HG03196 (cell line): ENCODE data around the gene ZNF160.
"Not testable (repeated sequence)": the region's sequence is repeated elsewhere in the genome, so short reads cannot be mapped to it uniquely, and the experiment has no call there.

Source experiments
- ATAC-seq: cut with Tn5 transposase; IDR thresholded peaks from one replicate; pipeline ENCODE4 v1.9.1; 2021; ENCODE audit not compliant: unreplicated experiment

Gene ZNF160

DNA sequence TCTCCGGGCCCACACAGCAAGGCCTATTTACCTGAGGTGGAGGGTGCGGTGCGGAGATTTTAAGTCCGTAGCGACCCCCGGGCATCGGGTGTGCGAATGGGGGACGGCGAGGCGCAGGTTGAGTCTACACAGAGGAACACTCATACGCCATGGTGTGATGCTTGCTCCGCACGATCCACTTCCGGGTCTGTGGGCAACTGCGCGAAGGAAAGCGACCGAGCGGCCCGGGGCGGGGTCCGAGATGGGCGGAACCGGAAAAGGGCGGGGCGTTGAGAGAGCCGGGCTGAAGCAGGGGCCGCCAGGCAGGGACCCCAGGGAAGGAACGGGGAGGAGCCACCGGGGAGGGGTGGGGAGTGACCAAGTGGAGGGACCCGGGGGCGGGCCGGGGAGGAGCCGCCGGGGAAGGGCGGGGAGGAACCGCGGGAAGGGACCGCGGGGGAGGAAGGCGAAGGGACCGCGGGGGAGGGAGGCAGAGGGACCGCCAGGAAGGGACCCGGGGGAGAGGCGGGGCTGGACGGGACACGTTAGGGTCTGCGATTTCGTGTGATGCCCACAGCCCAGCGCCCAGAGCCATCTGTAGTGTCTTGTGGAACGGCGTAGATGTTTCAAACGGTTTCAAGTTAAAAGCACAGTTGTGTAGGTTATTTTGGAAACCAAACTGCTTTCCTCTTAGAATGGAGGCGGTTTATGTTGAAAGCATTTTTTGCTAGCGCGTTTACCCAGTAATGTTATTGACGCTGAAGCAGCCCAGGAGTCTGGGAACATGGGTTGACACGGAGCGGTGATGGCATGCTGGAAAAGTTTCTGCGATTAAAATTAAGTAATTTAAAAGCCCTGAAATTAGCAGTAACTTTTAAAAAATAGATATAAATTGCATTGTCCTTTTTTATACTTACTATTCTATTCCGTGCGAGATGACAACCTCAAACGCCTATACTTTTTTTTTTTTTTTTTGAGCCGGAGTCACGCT lies at the start of gene ZNF160:
ZNF160 (minus strand) TSS at position 189 of the 970 bp plus-strand sequence. CDS start 17,146 bp downstream, outside the sequence.
- peak; percentile 93 for ATAC-seq

DNA sequence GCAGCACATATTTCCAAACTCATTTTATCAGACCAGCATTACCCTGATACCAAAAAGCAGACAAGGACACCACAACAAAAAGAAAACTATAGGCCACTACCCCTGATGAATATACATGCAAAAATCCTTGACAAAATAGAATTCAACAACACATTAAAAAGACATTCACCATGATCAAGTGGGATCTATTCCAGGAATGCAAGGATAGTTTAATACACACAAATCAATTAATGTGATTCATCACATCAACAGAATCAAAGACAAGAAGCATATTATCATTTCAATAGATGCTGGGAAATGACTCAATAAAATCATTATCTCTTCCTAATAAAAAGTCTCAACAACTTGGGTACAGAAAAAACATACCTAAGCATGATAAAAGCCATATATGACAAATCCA lies 44.4 kb upstream of the ZNF160 start:
- ATAC-seq: no peak

DNA sequence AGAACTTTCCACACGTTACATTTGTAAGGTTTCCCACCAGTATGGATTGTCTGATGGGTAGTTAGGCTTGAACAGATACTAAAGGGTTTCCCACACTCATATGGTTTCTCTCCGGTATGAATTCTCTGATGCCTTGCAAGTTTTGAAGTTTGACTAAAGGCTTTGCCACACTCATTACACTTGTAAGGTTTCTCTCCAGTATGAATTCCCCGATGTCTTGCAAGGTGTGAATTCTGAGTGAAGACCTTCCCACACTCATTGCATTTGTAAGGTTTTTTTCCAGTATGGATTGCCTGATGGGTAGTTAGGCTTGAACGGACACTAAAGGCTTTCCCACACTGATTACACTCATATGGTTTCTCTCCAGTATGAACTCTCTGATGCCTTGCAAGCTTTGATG lies 37.1 kb upstream of the ZNF160 start:
- ATAC-seq: no peak

DNA sequence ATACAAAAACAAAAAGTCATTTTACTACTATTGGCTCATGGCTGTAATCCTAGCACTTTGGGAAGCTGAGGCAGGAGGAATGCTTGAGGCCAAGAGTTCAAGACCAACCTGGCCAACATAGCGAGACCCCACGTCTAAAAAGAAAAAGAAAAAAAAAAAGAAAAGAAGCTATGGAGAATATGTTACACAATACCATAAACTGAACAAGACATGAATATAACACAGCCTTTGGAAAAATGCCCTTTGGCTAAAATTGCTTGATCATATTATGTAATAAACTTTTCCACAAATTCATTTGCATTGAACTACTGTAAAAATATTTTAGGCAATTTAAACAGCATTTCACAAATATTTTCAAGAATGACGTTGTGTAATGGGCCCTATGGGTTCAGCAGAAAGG lies 33.2 kb upstream of the ZNF160 start:
- ATAC-seq: no peak

DNA sequence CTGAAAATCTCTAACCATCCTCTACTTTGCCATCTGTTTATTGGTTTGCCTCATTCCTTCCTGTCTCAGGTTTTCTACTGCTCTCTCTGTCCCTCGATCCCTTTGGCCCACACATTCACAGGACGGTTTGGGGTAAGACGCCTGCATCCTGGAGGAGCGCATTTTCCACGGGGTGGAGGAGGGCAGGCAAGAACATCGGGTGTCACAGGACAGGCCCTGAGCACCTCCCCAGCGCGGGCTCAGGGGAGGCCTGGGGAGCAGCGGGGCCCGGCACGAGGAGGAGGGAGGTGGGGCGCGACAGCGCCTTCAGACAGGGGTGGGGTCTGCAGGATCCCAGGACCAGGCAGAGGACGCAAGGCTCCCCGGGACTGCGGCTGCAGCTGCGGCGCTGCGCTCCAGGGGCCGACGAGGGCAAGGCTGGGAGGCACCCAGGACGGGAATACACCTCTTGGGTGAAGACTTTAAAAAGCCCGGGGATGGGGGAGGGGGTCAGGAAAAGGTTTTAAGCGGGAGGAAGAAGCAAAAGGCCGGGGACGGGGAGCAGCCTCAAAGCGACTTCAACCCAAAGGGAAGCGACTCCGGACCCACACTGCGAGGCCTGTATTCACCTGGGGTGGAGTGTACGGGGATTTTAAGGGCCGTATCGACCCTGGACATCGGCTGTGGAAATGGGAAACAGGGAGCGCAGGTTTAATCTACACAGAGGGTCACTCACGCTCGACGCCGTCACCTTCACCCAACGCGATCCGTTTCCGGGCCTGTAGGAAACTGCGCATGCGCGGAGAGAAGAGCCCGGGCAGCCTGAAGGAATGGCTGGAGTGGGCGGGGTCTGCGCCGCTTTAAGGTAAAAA lies 29.1 kb upstream of the ZNF160 start, which contains the start of gene ZNF415:
ZNF415 (minus strand) TSS at position 770 of the 851 bp plus-strand sequence. CDS start 10,234 bp downstream, outside the sequence.
- ATAC-seq: no peak

DNA sequence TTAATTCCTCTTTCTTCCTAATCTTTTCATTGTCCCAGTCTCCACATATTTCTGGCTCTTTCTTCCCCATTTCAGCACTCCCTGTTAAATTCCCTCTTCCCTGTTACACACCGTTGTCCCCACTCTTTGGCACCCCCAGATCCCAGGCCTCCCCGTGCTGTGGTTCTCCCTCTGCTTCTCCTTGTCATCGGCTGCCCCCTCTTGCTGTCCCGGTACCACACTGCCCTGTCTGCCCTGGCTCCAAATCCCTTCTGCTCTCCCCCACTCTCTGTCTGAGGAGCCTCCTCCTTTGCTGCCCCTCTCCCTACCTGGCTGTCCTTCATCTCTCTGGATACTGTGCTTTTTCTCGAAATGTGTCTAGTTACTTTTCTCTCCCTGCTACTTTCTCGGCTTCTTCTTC lies 28.5 kb upstream of the ZNF160 start:
- ATAC-seq: no peak

DNA sequence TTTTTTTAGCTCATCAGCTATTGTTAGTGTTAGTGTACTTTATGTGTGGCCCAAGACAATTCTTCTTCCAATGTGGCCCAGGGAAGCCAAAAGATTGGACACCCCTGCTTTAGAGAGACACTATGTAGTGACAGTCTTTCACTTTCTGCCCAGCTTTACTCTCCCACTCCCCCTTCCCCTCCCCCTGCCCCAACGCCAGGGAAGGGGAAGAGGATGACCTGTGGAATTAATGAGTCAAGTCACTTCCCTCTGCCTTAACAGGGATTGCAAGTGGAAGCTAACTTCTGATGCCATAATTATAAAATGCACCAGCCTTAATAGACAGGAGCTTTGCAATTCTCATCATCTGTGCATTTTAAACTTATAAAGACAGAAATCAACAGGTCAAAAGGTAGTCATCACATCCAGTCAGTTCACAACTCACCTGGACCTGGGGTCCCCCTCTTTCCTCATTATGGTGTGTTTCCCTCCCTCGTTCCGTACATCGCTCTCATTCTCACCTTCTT lies 27.9 kb upstream of the ZNF160 start:
- ATAC-seq: no peak

DNA sequence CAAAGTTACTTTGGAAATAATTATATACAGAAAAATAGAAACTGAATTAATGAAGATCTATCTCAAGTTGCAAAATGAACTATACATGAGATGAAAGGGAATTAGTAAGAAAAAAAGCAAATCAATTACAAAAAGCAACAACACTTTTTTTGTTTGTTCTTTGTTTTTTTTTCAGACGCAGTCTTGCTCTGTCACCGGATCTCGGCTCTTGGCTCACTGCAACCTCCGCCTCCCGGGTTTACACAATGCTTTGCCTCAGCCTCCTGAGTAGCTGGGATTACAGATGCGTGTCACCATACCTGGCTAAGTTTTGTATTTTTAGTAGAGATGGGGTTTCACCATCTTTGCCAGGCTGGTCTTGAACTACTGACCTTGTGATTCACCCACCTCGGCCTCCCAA lies 27.3 kb upstream of the ZNF160 start:
- ATAC-seq: no peak

DNA sequence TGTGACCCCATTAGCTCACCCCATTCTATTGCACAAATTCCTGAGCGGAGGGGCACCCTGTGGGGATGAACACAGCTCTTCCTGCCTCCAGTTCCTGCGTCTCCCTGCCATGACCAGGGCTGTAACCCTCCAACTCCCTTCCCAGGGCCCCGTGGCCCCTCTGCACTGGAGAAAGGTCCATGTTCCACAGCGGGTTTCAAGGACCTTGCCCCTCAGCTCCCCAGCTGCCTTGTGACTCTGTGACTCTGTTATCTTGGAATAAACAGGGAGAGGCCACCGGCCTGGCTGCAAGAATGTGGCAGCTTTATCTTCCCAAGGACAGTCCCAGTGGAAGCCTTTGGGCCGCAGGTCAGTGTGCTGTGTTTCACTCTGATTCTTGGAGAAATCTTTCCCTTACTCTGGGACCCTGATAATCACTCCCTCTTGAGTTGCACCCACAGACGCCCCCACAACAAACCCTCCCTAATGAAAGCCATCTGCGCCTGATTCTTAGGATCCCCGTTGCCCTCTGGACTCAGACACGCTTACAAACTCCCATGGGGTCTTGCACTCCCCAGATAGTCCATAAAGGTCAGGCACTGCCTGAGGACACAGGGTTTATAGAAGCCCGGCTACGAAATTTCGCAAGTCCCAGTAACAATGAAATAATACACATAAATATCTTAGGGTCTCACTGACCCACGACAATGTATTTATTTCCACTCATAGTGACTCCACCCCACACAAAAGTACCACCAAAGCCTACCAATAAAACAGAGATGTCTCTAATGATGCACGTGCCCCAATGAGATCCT lies 23.7 kb upstream of the ZNF160 start:
- ATAC-seq: not testable (repeated sequence)

DNA sequence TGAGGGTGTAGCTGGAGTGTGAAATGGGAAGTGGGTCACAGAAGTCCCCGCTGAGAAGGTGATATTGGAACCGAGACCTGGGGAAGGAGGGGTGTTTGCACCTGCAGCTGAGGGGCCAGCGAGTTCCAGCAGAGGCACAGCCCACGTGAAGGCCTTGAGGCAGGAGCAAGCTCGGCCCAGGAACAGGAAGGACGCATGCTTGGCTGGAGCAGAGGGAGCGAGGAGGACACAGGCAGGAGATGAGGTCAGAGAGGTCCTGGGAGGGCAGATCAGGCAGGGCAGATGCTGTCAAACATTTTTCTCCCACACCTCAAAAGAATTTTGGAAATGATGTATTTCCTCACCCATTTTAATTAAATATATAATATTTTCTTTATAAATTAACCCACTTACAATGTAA lies 20.2 kb upstream of the ZNF160 start:
- ATAC-seq: no peak

DNA sequence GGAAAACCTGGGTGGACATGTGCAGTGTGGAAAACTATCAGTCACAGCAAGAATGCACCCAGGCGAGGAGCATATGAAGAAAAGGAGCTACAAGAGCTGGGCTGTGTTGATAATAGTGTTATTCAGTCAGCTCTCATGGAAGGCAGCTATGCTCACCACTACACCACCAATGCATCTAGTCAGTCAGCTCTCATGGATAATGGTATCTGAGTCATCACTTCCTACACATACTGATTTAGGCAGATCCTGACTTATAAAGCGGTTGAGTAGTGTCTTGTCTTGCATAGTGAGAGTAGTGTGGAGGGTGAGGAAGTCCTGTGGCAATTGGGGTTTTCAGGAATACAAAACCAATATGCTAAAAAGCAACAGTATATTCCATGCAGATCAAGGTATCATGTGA lies 9.1 kb upstream of the ZNF160 start:
- ATAC-seq: no peak

DNA sequence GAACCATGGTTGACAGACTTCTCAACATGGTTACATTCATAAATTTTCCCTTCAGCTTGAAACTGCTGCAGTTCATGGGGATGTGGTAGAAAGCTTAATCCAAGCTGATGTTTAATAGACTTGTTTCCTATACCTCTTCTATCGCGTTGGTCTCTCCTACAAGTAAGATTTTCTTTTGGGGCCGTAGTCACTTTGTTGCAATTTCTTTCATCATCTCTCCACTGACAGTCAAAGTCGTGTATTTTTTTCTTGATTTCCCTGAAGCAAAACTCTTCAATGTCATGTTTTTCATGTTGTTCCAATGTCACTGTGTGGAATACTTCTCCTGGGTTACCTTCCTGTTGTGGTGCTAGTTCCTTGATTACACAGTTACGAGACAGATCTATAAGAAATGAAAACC lies 6.3 kb upstream of the ZNF160 start:
- ATAC-seq: no peak

DNA sequence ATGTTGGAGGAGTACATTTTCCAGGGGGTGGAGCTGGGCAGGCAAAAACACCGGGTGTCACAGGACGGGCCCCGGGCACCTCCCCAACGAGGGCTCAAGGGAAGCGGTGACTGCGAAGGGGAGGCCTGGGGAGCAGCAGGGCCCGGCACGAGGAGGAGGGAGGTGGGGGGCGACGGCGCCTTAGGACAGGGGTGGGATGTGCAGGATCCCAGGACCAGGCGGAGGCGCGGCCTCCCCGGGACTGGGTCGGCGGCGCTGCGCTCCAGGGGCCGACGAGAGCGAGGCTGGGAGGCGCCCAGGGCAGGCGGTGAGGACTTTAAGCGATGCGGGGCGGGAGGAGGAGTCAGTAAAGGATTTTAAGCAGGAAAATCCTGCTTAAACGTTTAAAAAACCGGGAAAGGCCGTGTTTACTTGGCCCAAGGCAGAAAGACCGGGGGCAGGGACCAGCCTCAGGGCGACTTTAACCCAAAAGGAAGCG lies 427 bp downstream of the ZNF160 start:
- peak; percentile 20 for ATAC-seq

DNA sequence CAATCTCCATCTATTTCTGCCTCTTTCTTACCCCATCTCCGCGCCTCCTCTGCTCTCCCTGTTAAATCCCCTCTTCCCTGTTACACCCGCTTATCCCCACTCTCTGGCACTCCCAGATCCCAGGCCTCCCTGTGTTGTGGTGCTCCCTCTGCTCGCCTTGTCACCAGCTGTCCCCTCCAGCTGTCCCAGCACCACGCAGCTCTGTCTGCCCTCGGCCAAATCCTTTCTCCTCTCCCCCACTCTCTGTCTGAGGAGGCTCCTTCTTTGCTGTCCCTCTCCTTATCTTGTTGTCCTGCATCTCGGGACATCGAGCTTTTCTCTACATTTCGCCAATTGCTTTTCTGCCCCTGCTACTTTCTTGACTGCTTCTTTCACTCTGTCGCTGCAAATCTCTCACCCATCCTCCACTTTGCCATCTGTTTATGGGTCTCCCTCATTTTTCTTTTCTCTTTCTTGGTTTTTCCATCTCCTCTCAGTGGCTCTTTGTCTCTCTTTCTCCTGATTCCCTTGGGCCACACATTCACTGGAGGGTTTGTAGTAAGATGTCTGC lies 941 bp downstream of the ZNF160 start:
- ATAC-seq: no peak

DNA sequence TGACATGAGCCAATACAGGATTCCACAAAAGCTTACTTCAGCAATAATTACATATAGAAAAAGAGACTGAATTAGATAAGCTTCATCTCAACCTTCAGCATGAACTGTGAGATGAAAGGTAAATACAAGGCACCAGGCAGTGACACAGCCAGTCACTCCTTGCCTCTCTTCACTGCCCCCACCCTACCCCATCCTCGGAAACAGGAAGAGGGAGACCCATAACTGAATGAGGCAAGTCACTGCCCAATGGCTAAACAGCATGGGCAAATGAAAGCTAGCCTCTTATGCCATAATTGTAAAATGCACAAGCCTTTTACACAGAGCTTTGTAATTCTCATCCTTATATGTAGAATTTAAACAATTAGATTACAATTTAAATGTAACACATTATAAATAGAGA lies 1.7 kb downstream of the ZNF160 start:
- ATAC-seq: no peak

DNA sequence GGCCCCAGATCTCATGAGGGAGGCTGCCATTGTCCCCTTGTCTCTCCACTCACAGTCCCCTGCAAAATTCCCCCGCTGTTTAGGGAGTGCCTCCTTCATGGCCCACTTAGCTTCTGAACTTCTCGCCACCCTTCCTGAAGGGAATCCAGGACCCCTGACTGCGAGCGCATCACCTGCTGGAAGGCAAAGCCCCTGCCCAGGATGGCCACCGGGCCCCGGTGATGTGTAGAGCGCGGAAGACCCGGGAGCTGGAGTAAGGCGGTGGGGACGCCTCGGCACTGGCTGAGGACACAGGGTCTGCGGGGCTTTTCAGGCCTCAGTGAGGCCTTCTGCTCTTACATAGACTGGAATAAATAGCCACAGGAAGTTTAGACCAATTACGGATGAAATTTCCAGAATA lies 4.7 kb downstream of the ZNF160 start:
- ATAC-seq: not testable (repeated sequence)

DNA sequence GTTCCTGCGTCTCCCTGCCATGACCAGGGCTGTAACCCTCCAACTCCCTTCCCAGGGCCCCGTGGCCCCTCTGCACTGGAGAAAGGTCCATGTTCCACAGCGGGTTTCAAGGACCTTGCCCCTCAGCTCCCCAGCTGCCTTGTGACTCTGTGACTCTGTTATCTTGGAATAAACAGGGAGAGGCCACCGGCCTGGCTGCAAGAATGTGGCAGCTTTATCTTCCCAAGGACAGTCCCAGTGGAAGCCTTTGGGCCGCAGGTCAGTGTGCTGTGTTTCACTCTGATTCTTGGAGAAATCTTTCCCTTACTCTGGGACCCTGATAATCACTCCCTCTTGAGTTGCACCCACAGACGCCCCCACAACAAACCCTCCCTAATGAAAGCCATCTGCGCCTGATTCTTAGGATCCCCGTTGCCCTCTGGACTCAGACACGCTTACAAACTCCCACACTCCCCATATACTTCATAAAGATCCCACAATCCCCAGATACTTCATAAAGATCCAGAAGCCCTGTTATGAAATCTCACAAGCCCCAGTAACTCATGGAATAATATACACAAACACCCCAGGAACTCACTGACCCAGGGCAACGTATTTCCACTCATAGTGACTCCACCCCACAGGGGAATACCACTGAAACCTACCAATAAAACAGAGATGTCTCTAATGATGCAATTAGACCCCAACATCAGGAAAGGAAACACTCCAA lies 6.1 kb downstream of the ZNF160 start:
- ATAC-seq: not testable (repeated sequence)

DNA sequence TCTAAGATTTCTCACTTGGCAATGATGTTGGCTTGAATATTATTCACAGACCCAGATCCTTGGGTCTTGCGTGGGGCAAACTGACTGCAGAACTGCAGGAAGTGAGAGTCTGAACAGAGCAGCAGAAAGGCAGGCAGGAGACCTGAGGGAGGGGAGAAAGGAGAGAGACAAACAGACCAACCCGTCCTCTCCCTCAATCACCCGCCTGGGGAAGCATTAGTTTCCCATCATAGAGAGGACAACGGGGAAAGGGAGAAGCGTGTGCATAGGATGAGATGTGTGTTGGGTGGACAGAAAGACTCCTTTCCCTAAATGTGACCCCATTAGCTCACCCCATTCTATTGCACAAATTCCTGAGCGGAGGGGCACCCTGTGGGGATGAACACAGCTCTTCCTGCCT lies 6.6 kb downstream of the ZNF160 start:
- ATAC-seq: not testable (repeated sequence)

DNA sequence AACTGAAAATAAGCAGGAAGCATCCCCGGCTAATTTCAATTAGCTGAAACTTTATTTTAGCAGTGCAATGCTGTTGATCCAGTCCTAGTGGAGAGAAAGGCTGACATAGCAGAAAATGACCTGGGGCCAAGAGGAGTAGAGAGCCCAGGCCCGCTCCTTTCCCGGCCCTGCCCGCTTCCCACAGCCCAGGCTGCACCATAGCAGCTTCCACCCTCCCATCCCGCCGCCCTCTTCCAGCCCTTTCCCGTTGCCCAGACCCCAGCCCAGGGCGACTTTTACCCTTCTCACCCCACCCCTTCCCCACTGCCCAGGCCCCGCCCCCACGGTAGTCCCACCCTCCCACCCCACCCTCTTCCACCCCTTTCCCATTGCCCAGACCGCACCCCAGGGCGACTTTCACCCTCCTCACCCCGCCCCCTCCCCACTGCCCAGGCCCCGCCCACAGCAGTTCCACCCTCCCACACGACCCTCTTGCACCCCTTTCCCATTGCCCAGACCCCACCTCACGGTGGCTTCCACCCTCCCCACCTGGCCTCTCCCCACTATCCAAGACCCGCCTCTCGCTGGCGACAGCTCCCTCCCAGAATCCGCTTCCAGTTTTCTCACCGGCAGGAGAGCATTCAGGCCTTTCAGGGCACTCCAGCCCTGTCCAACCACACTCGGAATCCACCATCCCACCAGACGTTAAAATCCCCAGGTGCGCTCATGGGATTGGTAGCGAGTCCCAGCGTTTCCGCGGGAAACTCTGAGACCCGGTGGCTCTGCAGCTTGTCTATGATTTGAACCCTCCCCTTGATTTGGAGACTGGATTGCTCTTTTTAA lies 8.3 kb downstream of the ZNF160 start:
- no peak for ATAC-seq
